Colonic mucosa (tissue), 4 donors: ENCODE data around the gene VLDLR. TPM values are rescaled to one million over a fixed set of nuclear protein-coding genes. Genes with fewer than 3 reads are reported as not detected.

Source experiments
- DNase-seq: peaks from one replicate; pipeline ENCODE4 v3.0.0-alpha.2; 2020
- H3K27ac ChIP-seq: fragments of 200-600 bp; one replicate; pipeline ENCODE4 v1.8.0; 2021
- H3K27me3 ChIP-seq: fragments of 200-600 bp; one replicate; pipeline ENCODE4 v1.8.0; 2021
- H3K36me3 ChIP-seq: fragments of 200-600 bp; one replicate; pipeline ENCODE4 v1.8.0; 2021
- H3K4me1 ChIP-seq: fragments of 200-600 bp; one replicate; pipeline ENCODE4 v1.8.0; 2021; ENCODE audit warnings: mild to moderate bottlenecking
- H3K4me3 ChIP-seq: fragments of 200-600 bp; one replicate; pipeline ENCODE4 v1.8.0; 2021
- H3K9ac ChIP-seq, 2 donors: one replicate each; pipeline ENCODE4 v1.7.0; 2013; ENCODE audit warnings: control low read depth in 2 of 2, low read depth in 2 of 2, low read length in 2 of 2
- H3K9me3 ChIP-seq: fragments of 200-600 bp; one replicate; pipeline ENCODE4 v1.8.0; 2021
- intact Hi-C: fragments of 100-400 bp; cut with DNase I; formaldehyde crosslinking; loops from one replicate; pipeline ENCODE4 v1.14.1; 2022
- total RNA-seq, 2 donors: library from RNA; stranded (reverse); fragmentation: NEBNext Ultra II Directional in 1 of 2; extraction: Animal tissue kit (Norgen Biotek cat#: 25700) in 1 of 2; gene quantifications; one replicate each; pipeline ENCODE4 v1.2.1, GENCODE V29; 2021
- TF ChIP-seq, protein P1 (sequence below): fragments of 200-600 bp; IDR thresholded peaks from one replicate; pipeline ENCODE4 v1.8.0; 2022; ENCODE audit warnings: antibody characterized with exemption, mild to moderate bottlenecking
- donor health status: healthy.
- donor health status: DM: no; HTN: no; CAD: no.
- donor health status: DM: no; HTN: no; CAD: no.

Gene VLDLR
- total RNA-seq, 2 donors from 2014 or later, result 7.9 to 21.5 TPM

- intact Hi-C loops, result no loop called here
- no peaks in the 10 kb centered on the region for H3K36me3 ChIP-seq
These were observed 27.8 kb upstream of the VLDLR start for GRCh38 chr9:2593744-2594143.

DNA sequence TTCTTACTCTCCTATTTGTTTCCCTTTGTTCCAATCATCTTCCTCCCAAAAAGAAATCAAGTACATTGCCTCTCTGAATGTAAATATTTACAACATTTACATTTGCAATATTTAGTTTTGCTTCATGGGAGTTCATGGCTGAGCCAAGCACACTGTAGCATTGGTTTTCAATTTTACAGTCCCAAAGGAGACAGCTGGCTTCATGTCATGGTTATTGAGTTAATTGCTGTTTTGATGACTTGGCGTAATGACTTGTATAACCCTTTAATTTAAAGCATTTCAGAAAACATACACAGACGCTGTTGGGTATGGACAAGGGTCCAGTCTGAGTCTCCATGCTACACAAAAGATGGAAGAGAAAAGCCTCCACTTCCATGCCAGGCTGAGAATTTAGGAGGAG lies 25.6 kb upstream of the VLDLR start:
- Histone ChIP-seq H3K36me3 (no peaks in the 10 kb centered on the region), H3K27ac (no peak overlapping the region), H3K9me3 (no peaks in the 10 kb centered on the region), H3K4me1 (no peaks in the 10 kb centered on the region), H3K4me3 (no peak overlapping the region), H3K27me3 (no peaks in the 10 kb centered on the region), H3K9ac (no peak overlapping the region)
- DNase-seq, result no peak
- intact Hi-C loops, result no loop called here
- TF ChIP-seq, protein P1, sequence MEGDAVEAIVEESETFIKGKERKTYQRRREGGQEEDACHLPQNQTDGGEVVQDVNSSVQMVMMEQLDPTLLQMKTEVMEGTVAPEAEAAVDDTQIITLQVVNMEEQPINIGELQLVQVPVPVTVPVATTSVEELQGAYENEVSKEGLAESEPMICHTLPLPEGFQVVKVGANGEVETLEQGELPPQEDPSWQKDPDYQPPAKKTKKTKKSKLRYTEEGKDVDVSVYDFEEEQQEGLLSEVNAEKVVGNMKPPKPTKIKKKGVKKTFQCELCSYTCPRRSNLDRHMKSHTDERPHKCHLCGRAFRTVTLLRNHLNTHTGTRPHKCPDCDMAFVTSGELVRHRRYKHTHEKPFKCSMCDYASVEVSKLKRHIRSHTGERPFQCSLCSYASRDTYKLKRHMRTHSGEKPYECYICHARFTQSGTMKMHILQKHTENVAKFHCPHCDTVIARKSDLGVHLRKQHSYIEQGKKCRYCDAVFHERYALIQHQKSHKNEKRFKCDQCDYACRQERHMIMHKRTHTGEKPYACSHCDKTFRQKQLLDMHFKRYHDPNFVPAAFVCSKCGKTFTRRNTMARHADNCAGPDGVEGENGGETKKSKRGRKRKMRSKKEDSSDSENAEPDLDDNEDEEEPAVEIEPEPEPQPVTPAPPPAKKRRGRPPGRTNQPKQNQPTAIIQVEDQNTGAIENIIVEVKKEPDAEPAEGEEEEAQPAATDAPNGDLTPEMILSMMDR, result no peak

More at GRCh38 chr9:2593744-2594143, 27.8 kb upstream of the VLDLR start:
- H3K27ac ChIP-seq, result no peak overlapping the region
- DNase-seq, result no peak
- no peak overlapping the region for H3K9ac ChIP-seq
- no peaks in the 10 kb centered on the region for H3K4me1 ChIP-seq
- no peaks in the 10 kb centered on the region for H3K27me3 ChIP-seq
- TF ChIP-seq, protein P1, result no peak
- no peak overlapping the region for H3K4me3 ChIP-seq
- H3K9me3 ChIP-seq, result no peaks in the 10 kb centered on the region

- no peak for DNase-seq
- H3K27ac ChIP-seq, result no peak overlapping the region
- no peak overlapping the region for H3K4me3 ChIP-seq
- H3K9ac ChIP-seq, result no peak overlapping the region
- no peaks in the 10 kb centered on the region for H3K27me3 ChIP-seq
- no peaks in the 10 kb centered on the region for H3K36me3 ChIP-seq
- intact Hi-C loops, result no loop called here
- no peaks in the 10 kb centered on the region for H3K9me3 ChIP-seq
- TF ChIP-seq, protein P1, result no peak
- no peaks in the 10 kb centered on the region for H3K4me1 ChIP-seq
These were observed 24.1 kb upstream of the VLDLR start for GRCh38 chr9:2597483-2597882.

DNA sequence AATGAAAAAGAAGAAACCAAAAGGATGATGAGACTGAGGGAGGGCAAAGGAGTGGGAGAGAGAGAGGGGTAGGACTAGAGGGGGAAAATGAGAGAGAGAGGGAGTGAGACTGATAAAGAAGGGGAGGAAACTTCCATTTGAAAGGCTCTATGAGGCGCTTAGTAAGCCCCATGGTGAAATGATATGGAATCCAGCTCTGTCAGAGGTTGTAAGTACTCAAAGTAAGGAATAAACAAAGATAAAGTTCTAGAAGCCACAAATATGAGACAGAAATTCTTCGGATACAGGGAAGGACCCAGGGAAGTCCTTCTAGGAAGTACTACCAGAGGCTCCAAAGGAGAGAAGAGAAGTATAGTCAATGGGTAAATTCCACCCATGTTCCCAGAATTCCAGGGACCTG lies 21.7 kb upstream of the VLDLR start:
- intact Hi-C loops, result no loop called here
- no peak overlapping the region for H3K4me3 ChIP-seq

DNA sequence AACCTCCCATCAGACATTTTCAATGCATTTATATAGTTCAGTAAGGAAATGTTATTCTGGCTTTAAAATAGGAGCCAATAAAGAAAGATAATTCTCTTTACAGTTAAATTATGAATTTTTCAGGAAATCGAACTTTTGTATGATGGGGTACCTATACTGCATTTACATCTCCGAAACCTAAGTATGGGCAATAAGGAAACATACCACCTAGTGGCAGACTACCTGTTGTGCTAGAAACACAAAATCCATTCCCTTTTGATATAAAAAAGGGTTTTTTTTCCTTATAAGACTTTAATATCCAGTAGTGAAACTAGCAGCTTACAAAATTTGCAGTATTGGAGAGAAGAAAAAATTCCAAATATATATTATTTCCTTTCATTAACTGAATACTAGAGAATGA lies 21.3 kb upstream of the VLDLR start:
- TF ChIP-seq, protein P1, result no peak
- Histone ChIP-seq H3K4me3 (no peak overlapping the region), H3K36me3 (no peaks in the 10 kb centered on the region), H3K27me3 (no peaks in the 10 kb centered on the region), H3K4me1 (no peaks in the 10 kb centered on the region), H3K9ac (no peak overlapping the region), H3K27ac (no peak overlapping the region), H3K9me3 (no peaks in the 10 kb centered on the region)
- intact Hi-C loops, result no loop called here
- no peak for DNase-seq

More for the DNA sequence above, 21.7 kb upstream of the VLDLR start:
- TF ChIP-seq, protein P1, result no peak
- no peaks in the 10 kb centered on the region for H3K4me1 ChIP-seq
- no peaks in the 10 kb centered on the region for H3K36me3 ChIP-seq
- no peak overlapping the region for H3K9ac ChIP-seq
- no peak overlapping the region for H3K27ac ChIP-seq
- H3K27me3 ChIP-seq, result no peaks in the 10 kb centered on the region
- no peaks in the 10 kb centered on the region for H3K9me3 ChIP-seq
- DNase-seq, result no peak
